Measurements from ENCODE around the gene TECPR1.

Gene TECPR1

GRCh38 chr7:98213296-98213887 is 38.6 kb downstream of the TECPR1 start:
- FAIRE-seq (no peak), DNase-seq (ENCODE audit: insufficient read length, low spot score) (no peak)
- no peak for TF ChIP-seq CTCF (IDR thresholded peaks at IDR 0.05; ENCODE audit: insufficient read depth, missing control alignments)

GRCh38 chr7:98212532-98213041 is 39.4 kb downstream of the TECPR1 start:
- TF ChIP-seq CTCF (IDR thresholded peaks at IDR 0.05; ENCODE audit: insufficient read depth, missing control alignments): no peak
- FAIRE-seq: no peak
- no peak for DNase-seq (ENCODE audit: insufficient read length, low spot score)

DNA sequence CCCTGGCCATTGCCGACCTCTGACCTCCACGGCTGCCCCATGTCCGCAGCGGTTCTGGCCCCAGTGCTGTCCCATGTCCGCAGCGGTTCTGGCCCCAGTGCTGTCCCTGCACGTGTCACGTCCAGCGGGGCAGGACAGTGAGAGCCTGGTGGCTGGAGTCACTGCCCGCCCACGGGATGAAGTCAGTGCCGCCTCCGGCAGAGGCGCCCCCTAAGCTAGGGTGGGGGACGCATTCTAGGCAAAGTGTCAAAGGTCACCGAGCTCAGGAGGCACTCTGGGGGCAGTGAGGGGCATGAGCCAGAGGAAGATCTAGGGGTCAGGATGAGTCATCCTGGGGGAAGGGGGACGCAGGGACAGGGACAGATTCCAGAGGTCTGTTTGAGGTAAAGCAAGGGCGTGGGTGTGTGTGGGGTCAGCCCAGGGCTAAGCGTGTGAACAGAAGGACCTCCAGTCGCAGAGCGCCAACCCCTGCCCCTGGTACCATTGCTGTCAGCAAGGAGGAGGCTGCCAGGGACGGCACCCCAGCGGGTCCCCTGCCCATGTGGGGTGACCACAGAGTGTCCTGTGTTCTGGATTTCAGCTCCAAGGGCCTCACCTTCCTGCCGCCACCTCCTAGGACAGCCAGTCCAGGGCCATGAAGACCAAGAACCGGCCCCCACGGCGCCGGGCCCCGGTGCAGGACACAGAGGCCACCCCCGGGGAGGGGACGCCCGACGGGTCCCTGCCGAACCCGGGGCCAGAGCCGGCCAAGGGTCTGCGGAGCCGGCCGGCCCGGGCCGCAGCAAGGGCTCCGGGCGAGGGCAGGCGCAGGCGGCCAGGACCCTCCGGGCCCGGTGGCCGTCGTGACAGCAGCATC is 40.1 kb downstream of the TECPR1 start:
- no peak for TF ChIP-seq CTCF (IDR thresholded peaks at IDR 0.05; ENCODE audit: insufficient read depth, missing control alignments)
- no peak for FAIRE-seq
- DNase-seq (ENCODE audit: insufficient read length, low spot score): no peak

DNA sequence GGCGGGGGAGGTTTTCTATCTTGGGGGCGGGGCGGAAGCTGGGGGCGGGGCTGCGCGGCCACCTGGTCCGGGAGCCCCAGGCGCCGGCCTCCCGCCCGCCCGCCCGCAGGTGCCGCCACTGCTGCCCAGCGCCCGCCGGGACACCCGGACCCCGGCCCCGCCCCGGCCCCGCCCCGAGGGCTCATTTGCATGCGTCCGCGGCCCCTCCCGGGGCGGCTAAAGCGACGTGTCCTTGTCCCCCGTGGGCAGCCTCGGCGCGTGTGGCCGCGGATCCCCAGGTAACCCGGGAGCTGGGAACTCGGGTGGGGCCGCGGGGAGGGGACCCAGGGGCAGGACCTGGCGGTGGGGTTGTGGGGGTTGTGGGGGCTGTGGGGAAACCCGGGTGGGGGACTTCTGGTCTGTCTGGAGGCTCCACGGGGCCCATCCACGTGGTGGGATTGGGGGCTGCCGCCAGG is 40.8 kb downstream of the TECPR1 start, which contains the start of gene BHLHA15:
Gene BHLHA15 (plus strand): TSS at position 219 of the 455 bp plus-strand sequence. CDS start 871 bp downstream, outside the sequence.
- no peak for FAIRE-seq
- peak; percentile 79 for DNase-seq (ENCODE audit: insufficient read length, low spot score)
- TF ChIP-seq CTCF (IDR thresholded peaks at IDR 0.05; ENCODE audit: insufficient read depth, missing control alignments): no peak

- FAIRE-seq: no peak
Measured at GRCh38 chr7:98210513-98211220, 41.4 kb downstream of the TECPR1 start.

More at GRCh38 chr7:98210513-98211220, 41.4 kb downstream of the TECPR1 start:
- DNase-seq (ENCODE audit: insufficient read length, low spot score): no peak
- TF ChIP-seq CTCF (IDR thresholded peaks at IDR 0.05; ENCODE audit: insufficient read depth, missing control alignments): no peak

Measured in D721Med (cell line).